HG03342 (cell line): ENCODE data around the gene SPATA31A6.
"Not testable (repeated sequence)": the region's sequence is repeated elsewhere in the genome, so short reads cannot be mapped to it uniquely, and the experiment has no call there.

Source experiments
- ATAC-seq: cut with Tn5 transposase; IDR thresholded peaks from one replicate; pipeline ENCODE4 v1.9.1; 2021; ENCODE audit warnings: mild to moderate bottlenecking, moderate library complexity; ENCODE audit not compliant: unreplicated experiment

SPATA31A6 gene

DNA sequence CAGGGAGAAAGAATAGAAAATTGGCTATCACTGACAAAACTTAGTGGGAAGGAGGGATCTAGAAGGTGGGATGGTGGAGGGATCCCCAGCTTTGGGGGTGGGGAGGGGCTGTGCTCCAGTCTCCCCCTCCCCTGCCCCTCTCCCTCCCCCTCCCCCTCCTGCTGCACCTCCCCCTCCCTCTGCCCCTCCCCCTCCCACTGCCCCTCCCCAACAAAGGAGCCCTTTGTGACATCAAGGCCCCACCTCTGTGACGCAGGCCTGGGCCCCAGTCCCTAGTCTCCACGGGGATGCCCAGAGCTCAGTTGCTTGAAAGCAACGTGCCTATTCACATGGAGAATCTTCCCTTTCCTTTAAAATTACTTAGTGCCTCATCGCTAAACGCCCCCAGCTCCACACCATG is at the start of gene SPATA31A6:
SPATA31A6 (plus strand) TSS at position 301 of the 400 bp plus-strand sequence; CDS start at position 330, 29 bp downstream.
- not testable (repeated sequence) for ATAC-seq

DNA sequence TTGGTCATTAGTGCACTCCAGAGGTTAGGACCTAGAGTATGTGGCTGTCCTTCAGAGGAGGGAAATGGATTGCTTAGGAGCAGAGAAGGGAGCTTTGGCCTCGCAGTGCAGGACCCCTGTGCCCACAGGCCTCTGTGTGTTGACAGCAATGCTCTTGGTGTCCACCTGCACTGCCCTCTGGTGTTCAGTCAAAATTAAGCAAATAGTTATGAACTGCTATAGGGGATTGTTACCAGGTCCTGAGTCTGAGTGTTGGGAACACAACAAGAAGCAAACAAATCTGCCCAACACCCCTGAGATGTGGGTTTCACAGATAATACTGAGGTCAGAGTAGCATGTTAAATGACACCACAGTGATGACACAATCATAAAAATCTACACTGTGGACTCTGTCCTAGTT is 23.2 kb upstream of the SPATA31A6 start:
- not testable (repeated sequence) for ATAC-seq

DNA sequence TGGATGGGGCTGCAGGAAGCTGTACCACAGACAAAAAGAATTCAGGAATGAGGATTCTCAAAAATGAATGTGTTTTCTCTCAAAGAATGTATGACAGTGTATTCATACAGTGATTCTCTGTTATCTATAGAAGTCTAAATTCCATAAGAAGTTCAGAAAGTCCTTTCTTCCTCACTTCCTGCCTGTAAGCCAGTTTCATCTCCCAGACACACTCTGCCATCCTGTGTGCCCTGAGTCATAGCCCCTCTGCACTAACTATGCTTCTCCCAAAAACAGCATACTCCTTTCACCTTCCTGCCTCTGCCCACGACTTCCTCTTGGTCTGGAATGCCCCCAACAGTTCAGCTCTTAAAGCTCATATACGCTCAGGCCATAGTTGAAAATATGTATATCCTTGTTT is 36.4 kb downstream of the SPATA31A6 start:
- not testable (repeated sequence) for ATAC-seq

DNA sequence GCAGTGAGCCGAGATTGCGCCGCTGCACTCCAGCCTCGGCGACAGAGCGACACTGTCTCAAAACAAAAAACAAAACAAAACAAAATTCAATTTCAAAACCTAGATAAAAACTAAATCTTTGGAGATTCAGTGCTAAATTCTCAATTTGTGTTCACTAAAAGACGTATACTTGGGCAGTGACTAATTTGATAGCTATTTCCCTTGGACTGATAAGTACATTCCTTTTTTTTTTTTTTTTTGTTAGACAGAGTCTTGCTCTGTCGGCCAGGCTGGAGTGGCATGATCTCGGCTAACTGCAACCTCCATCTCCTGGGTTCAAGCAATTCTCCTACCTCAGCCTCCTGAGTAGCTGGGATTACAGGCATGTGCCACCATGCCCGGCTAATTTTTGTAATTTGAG is 39.8 kb downstream of the SPATA31A6 start:
- ATAC-seq, result not testable (repeated sequence)

DNA sequence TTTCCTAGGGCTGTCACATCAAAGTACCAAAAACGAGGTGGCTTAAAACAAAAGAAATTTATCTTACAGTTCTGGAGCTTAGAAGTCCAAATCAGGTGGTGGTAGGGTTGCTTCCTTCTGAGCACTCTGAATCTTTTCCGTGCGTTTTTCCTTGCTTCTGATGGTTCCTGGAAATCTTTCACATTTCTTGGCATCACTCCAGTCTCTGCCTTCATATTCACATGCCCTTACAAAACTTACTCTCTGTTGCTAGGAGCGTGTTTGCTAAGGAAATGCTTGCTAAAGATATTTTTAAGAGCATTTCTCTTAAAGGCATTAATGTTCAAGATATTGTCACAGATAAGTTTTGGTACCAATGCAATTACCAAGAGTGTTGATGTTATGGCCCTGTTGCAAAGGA is 49.6 kb downstream of the SPATA31A6 start:
- ATAC-seq, result not testable (repeated sequence)

DNA sequence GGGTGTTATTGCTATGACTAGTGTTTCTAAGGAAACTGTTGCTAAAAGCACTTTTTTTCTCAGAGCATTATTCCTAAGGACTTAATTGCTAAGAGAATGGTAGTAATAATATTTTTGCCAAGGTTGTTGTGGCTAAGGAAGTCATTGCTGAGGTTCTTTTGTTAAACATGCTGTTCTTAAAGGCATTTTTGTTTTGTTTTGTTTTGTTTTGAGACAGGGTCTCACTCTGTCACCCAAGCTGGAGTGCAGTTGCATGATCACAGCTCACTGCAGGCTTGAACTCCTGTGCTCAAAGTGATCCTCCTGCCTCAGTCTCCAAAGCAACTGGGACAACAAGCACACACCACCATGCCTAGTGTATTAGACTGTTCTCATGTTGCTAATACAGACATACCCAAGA is 51.2 kb downstream of the SPATA31A6 start:
- ATAC-seq, result not testable (repeated sequence)

DNA sequence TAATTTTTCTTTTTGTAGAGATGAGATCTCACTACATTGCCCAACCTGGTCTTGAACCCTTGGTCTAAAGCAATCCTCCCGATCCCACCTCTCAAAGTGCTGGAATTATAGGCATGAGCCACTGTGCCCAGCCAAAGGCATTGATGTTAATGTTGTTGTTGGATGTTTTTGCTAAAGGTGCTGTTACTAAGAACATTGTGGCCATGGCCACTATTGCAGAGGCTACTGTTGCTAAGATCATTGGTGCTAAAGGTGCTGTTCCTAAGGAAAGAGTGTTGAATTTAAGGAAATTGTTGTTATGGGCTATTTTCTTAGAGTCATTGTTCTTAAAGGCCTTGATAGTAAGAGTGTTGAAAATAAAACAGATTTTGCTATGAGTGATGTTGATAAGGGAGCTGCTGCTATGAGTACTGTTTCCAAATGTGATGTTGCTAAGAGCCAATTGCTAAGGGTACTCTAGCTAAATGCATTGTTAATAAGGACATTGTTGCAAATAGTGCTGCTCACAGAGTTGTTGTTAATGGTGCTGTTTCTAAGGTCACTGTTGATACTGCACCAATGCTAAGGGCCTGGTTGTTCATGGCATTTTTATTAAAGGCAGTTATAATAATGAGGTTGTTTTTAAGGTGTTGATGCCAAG is 52.0 kb downstream of the SPATA31A6 start:
- not testable (repeated sequence) for ATAC-seq

DNA sequence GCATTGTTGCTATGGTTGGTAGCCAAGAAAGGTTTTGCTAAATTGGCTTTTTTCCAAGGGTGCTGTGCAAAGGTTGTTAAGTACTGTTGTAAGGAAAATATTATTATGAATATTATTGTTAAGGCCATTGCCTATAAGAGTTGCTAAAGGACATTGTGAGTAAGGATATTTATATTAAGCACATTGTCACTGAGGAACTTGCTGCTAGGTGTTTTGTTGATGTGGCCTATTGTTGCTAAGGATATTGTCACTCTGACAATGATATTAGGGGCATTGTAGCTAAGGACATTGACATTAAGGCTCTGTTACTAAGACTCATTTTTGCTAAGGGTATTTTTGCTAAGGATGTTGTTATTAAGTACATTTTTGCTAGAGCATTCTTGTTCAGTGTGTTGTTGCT is 52.6 kb downstream of the SPATA31A6 start:
- not testable (repeated sequence) for ATAC-seq

DNA sequence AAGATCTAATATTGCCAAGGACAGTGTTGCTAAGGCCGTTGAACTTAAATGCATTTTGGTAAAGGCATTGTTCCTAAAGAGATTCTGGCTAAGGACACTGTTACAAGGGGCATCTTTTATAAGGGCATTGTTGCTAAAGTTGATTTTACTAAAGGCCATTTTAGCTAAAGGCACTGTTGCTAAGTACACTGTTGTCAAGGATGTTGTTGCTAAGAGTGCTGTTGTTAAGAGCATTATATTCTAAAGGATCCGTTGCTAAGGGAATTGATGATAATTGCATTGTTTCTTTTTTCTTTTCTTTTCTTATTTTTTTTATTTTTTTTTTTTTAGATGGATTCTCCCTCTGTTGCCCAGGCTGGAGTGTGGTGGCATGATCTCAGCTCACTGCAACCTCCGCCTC is 53.9 kb downstream of the SPATA31A6 start:
- ATAC-seq, result not testable (repeated sequence)

DNA sequence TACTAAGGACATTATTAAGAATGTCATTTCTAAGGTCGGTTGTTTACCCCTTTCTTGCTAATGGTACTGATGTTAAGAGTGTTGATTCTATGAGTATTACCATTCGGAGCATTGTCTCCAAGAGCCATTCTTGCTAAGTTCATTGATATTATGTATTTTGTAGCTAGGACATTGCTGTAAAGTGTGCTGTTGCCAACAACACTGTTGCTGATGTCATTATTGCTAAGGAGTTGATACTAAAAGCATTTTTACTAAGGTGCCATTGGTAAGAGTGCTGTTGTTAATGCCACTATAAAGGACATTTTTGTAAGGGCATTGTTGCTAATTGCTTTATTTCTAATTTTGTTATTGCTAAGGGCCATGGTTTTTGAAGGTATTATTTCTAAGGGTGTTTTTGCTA is 55.4 kb downstream of the SPATA31A6 start:
- ATAC-seq, result not testable (repeated sequence)
